Chondrocyte (in vitro differentiated cells): ENCODE measurements around the gene ZNF385C. TPM values are rescaled to one million over a fixed set of nuclear protein-coding genes. Genes with fewer than 3 reads are reported as not detected.
A peak's percentile ranks its signal among the peaks of the same experiment; 100 is the strongest.
"Not testable (repeated sequence)": the region's sequence is repeated elsewhere in the genome, so short reads cannot be mapped to it uniquely, and the experiment has no call there.

ENCODE experiments used
- DNase-seq: peaks from one replicate; pipeline ENCODE4 v3.0.0; 2021; ENCODE audit warnings: mixed read lengths, low spot score
- H3K27ac Mint-ChIP-seq: one replicate; pipeline ENCODE4 v1.8.0; 2021; ENCODE audit warnings: mild to moderate bottlenecking, moderate library complexity, mixed read lengths; ENCODE audit not compliant: unreplicated experiment
- H3K27me3 Mint-ChIP-seq: 2 replicates; pipeline ENCODE4 v1.8.0; 2021; ENCODE audit warnings: low read depth, mixed read lengths
- H3K36me3 Mint-ChIP-seq: 2 replicates; pipeline ENCODE4 v1.8.0; 2021; ENCODE audit warnings: low read depth, mixed read lengths
- H3K4me1 Mint-ChIP-seq: 2 replicates; pipeline ENCODE4 v1.8.0; 2021; ENCODE audit warnings: low read depth, mild to moderate bottlenecking, mixed read lengths
- H3K4me3 Mint-ChIP-seq: one replicate; pipeline ENCODE4 v1.8.0; 2021; ENCODE audit warnings: mild to moderate bottlenecking, moderate library complexity, mixed read lengths; ENCODE audit not compliant: unreplicated experiment
- H3K9me3 Mint-ChIP-seq: 2 replicates; pipeline ENCODE4 v1.8.0; 2021; ENCODE audit warnings: low read depth, mixed read lengths
- long read RNA-seq: library from polyadenylated mRNA; stranded (forward); transcript quantifications from one replicate; pipeline ENCODE4 v2.0.0, GENCODE V29; 2021
- total RNA-seq: library from RNA; stranded (reverse); gene quantifications from 3 replicates; pipeline ENCODE4 v1.2.1, GENCODE V29; 2021
- TF ChIP-seq, protein P1 (sequence below): fragments of 200-600 bp; sonication (generic); IDR thresholded peaks from 2 replicates; pipeline ENCODE4 v1.5.0; 2021; ENCODE audit warnings: antibody characterized with exemption, mild to moderate bottlenecking, moderate library complexity

Gene ZNF385C
- total RNA-seq: 0.07 to 0.18 TPM in 2 of 3 replicates, not detected in the other
- long read RNA-seq: 0 reads

DNA sequence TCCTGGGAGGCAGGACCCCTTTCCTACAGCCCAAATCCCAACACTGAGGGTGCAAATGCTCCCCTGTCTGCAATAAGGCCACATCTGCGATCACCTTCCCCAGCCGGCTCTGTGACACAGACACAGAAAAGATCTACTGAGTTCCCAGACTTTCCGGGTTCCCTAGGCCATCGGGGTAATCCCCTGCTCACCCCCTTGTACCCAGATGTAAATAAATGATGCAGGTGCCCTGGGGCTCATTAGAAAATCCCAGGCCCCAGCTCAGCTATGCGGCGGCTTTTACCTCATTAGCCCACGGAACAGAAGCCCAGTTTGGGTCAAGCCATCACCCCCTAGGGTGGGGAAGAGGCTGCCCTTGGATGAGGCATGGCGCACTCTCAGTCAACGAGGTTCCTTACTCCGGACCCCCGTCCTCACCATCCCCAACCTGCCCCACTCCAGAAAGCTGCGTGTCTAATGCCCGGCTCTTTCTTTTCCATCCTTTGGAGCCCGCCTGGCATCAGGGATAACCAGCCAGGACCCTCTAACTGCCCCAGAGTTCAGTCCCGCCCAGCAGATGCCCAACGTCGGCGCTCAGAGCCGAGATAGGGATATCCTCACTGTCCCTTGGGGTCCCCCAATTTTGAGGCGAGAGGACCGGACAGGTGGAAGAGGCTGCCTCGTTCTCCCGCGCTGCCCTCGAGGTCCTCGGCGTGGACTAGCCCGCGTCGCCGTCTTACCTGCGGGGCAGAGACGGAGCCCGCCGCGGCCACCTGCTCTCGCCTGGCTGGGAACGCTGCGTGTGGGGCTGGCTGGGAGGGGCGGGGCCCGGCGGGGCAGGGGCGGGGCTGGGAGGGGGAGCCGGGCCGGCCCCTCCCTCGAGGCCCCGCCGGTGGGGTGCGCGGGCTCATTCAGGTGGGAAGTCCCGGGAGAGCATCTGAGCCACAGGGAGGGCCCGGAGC lies at the start of gene ZNF385C:
ZNF385C (minus strand) TSS at position 783 of the 941 bp plus-strand sequence. CDS start 35,417 bp downstream, outside the sequence.
- DNase-seq: no peak
- H3K4me3 Mint-ChIP-seq: no peak within 1 kb of the TSS
- no peaks in the 10 kb centered on the region for H3K9me3 Mint-ChIP-seq
- TF ChIP-seq, protein P1, sequence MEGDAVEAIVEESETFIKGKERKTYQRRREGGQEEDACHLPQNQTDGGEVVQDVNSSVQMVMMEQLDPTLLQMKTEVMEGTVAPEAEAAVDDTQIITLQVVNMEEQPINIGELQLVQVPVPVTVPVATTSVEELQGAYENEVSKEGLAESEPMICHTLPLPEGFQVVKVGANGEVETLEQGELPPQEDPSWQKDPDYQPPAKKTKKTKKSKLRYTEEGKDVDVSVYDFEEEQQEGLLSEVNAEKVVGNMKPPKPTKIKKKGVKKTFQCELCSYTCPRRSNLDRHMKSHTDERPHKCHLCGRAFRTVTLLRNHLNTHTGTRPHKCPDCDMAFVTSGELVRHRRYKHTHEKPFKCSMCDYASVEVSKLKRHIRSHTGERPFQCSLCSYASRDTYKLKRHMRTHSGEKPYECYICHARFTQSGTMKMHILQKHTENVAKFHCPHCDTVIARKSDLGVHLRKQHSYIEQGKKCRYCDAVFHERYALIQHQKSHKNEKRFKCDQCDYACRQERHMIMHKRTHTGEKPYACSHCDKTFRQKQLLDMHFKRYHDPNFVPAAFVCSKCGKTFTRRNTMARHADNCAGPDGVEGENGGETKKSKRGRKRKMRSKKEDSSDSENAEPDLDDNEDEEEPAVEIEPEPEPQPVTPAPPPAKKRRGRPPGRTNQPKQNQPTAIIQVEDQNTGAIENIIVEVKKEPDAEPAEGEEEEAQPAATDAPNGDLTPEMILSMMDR: no peak
- H3K36me3 Mint-ChIP-seq: no peaks in the 10 kb centered on the region
- no peak within 1 kb of the TSS for H3K27ac Mint-ChIP-seq
- peaks cover 16% of the 10 kb centered on the region for H3K27me3 Mint-ChIP-seq
- peaks cover 3% of the 10 kb centered on the region for H3K4me1 Mint-ChIP-seq

DNA sequence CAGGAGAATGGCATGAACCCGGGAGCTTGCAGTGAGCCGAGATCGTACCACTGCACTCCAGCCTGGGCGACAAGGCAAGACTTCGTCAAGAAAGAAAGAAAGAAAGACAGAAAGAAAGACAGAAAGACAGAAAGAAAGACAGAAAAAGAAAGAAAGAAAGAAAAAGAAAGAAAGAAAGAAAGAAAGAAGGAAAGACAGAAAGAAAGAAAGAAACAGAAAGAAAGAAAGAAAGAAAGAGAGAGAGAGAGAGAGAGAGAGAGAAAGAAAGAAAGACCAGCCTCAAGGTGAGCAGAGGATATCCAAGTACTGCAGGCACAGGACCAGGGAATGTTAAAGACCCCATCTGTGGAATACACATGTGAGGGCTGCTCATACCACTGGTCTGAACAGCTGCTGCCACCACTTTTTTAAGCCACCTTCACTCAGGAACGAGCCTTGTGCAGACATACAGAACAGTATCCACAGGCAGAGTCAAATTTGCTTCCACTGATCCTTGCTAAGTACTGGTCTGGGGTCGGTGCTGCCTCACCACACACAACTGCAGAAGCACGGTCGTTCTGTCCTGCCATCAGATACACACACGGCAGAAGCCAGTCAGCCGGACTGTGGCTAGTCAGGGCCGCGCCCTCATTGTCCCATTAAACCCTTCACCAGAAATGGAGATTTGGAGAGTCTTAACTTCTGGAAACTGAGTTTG lies 48.8 kb upstream of the ZNF385C start:
- TF ChIP-seq, protein P1: no peak
- Mint-ChIP-seq H3K9me3 (no peaks in the 10 kb centered on the region), H3K27me3 (no peaks in the 10 kb centered on the region), H3K4me1 (peaks cover 22% of the 10 kb centered on the region), H3K36me3 (peaks cover 1% of the 10 kb centered on the region), H3K4me3 (no peak overlapping the region), H3K27ac (peak overlapping the region; percentile 39)
- no peak for DNase-seq

- not testable (repeated sequence) for H3K9me3 Mint-ChIP-seq, H3K27me3 Mint-ChIP-seq, H3K36me3 Mint-ChIP-seq, DNase-seq, H3K4me3 Mint-ChIP-seq
- H3K27ac Mint-ChIP-seq: peak overlapping the region; percentile 97
- H3K4me1 Mint-ChIP-seq: peaks cover 35% of the 10 kb centered on the region
Measured at GRCh38 chr17:42143138-42143537, 44.9 kb upstream of the ZNF385C start.

GRCh38 chr17:42142371-42142896 lies 44.2 kb upstream of the ZNF385C start:
- no peak for DNase-seq
- Mint-ChIP-seq H3K27ac (peak overlapping the region; percentile 97), H3K9me3 (no peaks in the 10 kb centered on the region), H3K27me3 (no peaks in the 10 kb centered on the region), H3K36me3 (peaks cover 1% of the 10 kb centered on the region), H3K4me1 (peaks cover 38% of the 10 kb centered on the region), H3K4me3 (no peak overlapping the region)
- TF ChIP-seq, protein P1: no peak

- Mint-ChIP-seq H3K27me3 (no peaks in the 10 kb centered on the region), H3K4me3 (no peak overlapping the region)
Measured at GRCh38 chr17:42141382-42141781, 43.1 kb upstream of the ZNF385C start.

GRCh38 chr17:42140690-42141089 lies 42.4 kb upstream of the ZNF385C start:
- not testable (repeated sequence) for DNase-seq, H3K4me3 Mint-ChIP-seq, H3K27me3 Mint-ChIP-seq, H3K9me3 Mint-ChIP-seq, H3K36me3 Mint-ChIP-seq, H3K27ac Mint-ChIP-seq
- peaks cover 45% of the 10 kb centered on the region for H3K4me1 Mint-ChIP-seq

More at GRCh38 chr17:42141382-42141781, 43.1 kb upstream of the ZNF385C start:
- peak overlapping the region; percentile 97 for H3K27ac Mint-ChIP-seq
- TF ChIP-seq, protein P1: no peak
- no peak for DNase-seq
- H3K36me3 Mint-ChIP-seq: peaks cover 1% of the 10 kb centered on the region
- peaks cover 39% of the 10 kb centered on the region for H3K4me1 Mint-ChIP-seq
- no peaks in the 10 kb centered on the region for H3K9me3 Mint-ChIP-seq
